MCF 10A (cell line): ENCODE measurements around the gene TAS1R1. TPM values are rescaled to one million over a fixed set of nuclear protein-coding genes. Genes with fewer than 3 reads are reported as not detected.
A peak's percentile ranks its signal among the peaks of the same experiment; 100 is the strongest.

Experiments used
- BruUV-seq: library from RNA; stranded (reverse); fragments of 400-500 nt; replicated peaks from 2 replicates; lab custom pipeline; 2021; lab: Mats Ljungman, UMichigan
- CTCF ChIA-PET: fragments of 300-600 bp; sonication (Branson Sonifier 250); formaldehyde crosslinking; extraction: SDS; loops from one replicate; lab custom pipeline; 2021; ENCODE audit warnings: antibody characterized with exemption, inconsistent platforms; lab: Yijun Ruan, JAX
- POLR2A ChIA-PET: fragments of 300-600, 350-650 bp; sonication (Branson Sonifier 250); formaldehyde crosslinking; extraction: SDS; loops from one replicate; lab custom pipeline; 2020; ENCODE audit warnings: antibody characterized with exemption, inconsistent platforms; lab: Yijun Ruan, JAX
- DNase-seq: peaks from one replicate; pipeline ENCODE4 v3.0.0-alpha.2; 2018; ENCODE audit not compliant: unreplicated experiment
- H3K27ac Mint-ChIP-seq: one replicate; pipeline ENCODE4 v1.8.0; 2022; ENCODE audit warnings: mild to moderate bottlenecking, low read depth, mixed read lengths; ENCODE audit not compliant: unreplicated experiment
- H3K27me3 Mint-ChIP-seq: one replicate; pipeline ENCODE4 v1.8.0; 2022; ENCODE audit warnings: mixed read lengths; ENCODE audit not compliant: insufficient read depth, unreplicated experiment
- H3K36me3 Mint-ChIP-seq: one replicate; pipeline ENCODE4 v1.8.0; 2022; ENCODE audit warnings: mild to moderate bottlenecking, moderate library complexity, mixed read lengths; ENCODE audit not compliant: insufficient read depth, unreplicated experiment
- H3K4me1 Mint-ChIP-seq: one replicate; pipeline ENCODE4 v1.8.0; 2022; ENCODE audit warnings: mixed read lengths; ENCODE audit not compliant: insufficient read depth, unreplicated experiment
- H3K4me3 Mint-ChIP-seq: one replicate; pipeline ENCODE4 v1.8.0; 2022; ENCODE audit warnings: mild to moderate bottlenecking, moderate library complexity, mixed read lengths; ENCODE audit not compliant: unreplicated experiment
- H3K9me3 Mint-ChIP-seq: one replicate; pipeline ENCODE4 v1.8.0; 2022; ENCODE audit warnings: mixed read lengths; ENCODE audit not compliant: unreplicated experiment
- intact Hi-C: fragments of 100-400 bp; cut with micrococcal nuclease; formaldehyde crosslinking; loops from 2 replicates; pipeline ENCODE4 v1.14.1; 2022
- total RNA-seq: library from RNA; stranded (reverse); gene quantifications from 2 replicates; pipeline ENCODE4 v1.2.3, GENCODE V29; 2022
- TF ChIP-seq, protein P1 (sequence below): fragments of 200-600 bp; IDR thresholded peaks from one replicate; pipeline ENCODE4 v1.8.0; 2022; ENCODE audit warnings: antibody characterized with exemption, mild to moderate bottlenecking; ENCODE audit not compliant: unreplicated experiment

The TAS1R1 gene
- total RNA-seq, 1 experiment from 2014 or later: not detected

DNA sequence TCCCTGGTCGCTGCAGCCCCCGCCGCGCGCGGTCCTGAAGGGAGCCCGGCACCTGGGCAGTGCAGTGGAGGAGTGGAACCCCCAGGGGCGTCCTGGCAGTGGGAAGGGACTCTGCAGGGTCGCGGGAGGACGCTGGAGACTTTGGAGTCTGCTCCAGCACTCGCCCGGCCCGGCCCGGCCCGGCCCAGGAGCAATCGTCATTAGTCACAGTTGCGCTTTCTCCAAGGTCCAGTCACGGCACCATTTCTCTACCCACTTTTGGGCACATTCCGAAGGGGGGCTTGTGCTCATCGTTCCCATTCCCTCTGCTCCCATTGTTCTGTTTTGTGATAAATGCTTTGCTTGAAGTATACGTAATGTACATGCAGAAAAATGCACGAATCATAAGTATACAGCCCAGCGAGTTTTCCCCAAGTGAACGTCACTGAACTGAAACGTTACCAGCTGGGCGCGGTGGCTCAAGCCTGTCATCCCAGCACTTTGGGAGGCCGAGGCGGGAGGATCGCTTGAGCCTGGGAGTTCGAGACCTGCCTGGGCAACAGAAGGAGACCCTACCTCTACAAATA is 70.6 kb downstream of the TAS1R1 start:
- peaks cover 8% of the 10 kb centered on the region for H3K4me1 Mint-ChIP-seq
- peak overlapping the region; percentile 84 for H3K4me3 Mint-ChIP-seq
- TF ChIP-seq, protein P1, sequence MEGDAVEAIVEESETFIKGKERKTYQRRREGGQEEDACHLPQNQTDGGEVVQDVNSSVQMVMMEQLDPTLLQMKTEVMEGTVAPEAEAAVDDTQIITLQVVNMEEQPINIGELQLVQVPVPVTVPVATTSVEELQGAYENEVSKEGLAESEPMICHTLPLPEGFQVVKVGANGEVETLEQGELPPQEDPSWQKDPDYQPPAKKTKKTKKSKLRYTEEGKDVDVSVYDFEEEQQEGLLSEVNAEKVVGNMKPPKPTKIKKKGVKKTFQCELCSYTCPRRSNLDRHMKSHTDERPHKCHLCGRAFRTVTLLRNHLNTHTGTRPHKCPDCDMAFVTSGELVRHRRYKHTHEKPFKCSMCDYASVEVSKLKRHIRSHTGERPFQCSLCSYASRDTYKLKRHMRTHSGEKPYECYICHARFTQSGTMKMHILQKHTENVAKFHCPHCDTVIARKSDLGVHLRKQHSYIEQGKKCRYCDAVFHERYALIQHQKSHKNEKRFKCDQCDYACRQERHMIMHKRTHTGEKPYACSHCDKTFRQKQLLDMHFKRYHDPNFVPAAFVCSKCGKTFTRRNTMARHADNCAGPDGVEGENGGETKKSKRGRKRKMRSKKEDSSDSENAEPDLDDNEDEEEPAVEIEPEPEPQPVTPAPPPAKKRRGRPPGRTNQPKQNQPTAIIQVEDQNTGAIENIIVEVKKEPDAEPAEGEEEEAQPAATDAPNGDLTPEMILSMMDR: no peak
- H3K9me3 Mint-ChIP-seq: no peaks in the 10 kb centered on the region
- intact Hi-C loops: no loop called here
- no peaks in the 10 kb centered on the region for H3K27me3 Mint-ChIP-seq
- H3K27ac Mint-ChIP-seq: peak overlapping the region; percentile 82
- BruUV-seq: no TSS peak
- H3K36me3 Mint-ChIP-seq: peaks cover 62% of the 10 kb centered on the region
- peak; percentile 32 for DNase-seq
- ChIA-PET POLR2A (interaction anchor here (0.6 to 2.6 kb wide), 12 partner anchors 10 to 137 kb away, joined by 3 to 13 read pairs (median 3); partner anchors contain the start of genes KLHL21 and ZBTB48), CTCF (no interaction called here)

DNA sequence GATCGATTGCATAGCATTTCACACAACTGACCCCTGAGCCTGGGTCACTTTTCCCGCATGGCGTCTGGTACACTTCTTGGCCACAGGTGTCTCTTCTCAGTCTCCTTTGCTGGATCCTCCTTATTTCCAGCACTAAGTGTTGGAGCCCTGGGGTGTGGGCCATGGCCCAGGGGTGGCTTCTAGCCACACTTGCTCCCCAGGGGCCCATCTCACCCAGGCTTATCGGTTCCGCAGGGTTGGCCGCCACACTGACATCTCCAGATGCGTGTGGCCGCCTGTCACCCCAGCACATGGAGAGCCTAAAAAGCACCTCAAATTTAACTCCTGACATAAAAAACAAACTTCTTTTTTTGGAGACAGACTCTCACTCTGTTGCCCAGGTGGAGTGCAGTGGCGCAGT is 71.9 kb downstream of the TAS1R1 start:
- CTCF ChIA-PET: interaction anchor here (0.9 to 1.3 kb wide), 2 partner anchors 9 to 19 kb away, joined by 3 to 5 read pairs; no protein-coding TSS in a partner anchor
- no peak for DNase-seq
- POLR2A ChIA-PET: interaction anchor here (1.2 to 1.6 kb wide), 4 partner anchors 9 to 138 kb away, joined by 3 to 8 read pairs (median 4); no protein-coding TSS in a partner anchor
- Mint-ChIP-seq H3K27me3 (no peaks in the 10 kb centered on the region), H3K9me3 (no peaks in the 10 kb centered on the region), H3K27ac (peak overlapping the region; percentile 82), H3K36me3 (peaks cover 58% of the 10 kb centered on the region), H3K4me1 (peaks cover 8% of the 10 kb centered on the region), H3K4me3 (peak overlapping the region; percentile 84)
- no TSS peak for BruUV-seq
- intact Hi-C loops: no loop called here
- TF ChIP-seq, protein P1: no peak

DNA sequence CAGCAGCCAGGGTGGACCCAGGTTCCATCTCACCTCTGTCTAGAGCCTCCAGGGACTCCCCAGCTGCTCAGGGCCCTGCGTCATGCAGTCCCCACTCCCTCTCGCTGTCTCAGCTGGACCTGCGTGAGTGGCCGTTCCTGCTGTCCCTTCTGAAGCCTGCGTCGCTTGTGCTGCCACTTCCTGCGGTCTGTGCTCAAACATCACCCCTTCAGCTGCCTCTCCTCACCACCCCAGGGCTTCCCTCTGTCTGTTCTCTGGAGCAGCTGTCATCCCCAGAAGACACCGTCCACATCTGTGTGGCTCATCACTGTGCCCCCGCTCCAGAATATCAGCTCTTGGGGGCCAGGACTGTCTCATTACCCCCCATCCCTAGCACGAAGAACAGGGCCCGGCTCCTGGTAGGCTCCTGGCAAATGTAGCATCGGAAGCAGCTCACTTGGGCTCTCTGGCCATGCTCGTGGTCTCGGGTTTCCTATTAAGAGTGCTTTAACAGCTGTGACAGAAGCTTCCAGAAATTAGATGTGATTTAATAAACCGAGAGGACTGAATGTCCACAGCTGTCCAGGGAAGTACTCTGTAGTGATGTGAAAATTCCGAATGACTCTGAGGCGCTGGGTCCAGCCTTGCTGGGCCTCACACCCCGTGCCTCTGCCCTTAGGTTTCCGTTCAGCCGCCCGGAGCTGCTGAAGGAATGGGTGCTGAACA is 72.9 kb downstream of the TAS1R1 start:
- ChIA-PET CTCF (interaction anchor here (1.0 to 1.3 kb wide), 4 partner anchors 10 to 189 kb away, joined by 3 to 5 read pairs (median 4); partner anchors contain the start of genes NOL9 and TAS1R1), POLR2A (no interaction called here)
- BruUV-seq: no TSS peak
- H3K4me3 Mint-ChIP-seq: peak overlapping the region; percentile 84
- TF ChIP-seq, protein P1: no peak
- DNase-seq: no peak
- no peak overlapping the region for H3K27ac Mint-ChIP-seq
- no peaks in the 10 kb centered on the region for H3K27me3 Mint-ChIP-seq
- peaks cover 8% of the 10 kb centered on the region for H3K4me1 Mint-ChIP-seq
- H3K36me3 Mint-ChIP-seq: peaks cover 55% of the 10 kb centered on the region
- no peaks in the 10 kb centered on the region for H3K9me3 Mint-ChIP-seq
- intact Hi-C loops: no loop called here

DNA sequence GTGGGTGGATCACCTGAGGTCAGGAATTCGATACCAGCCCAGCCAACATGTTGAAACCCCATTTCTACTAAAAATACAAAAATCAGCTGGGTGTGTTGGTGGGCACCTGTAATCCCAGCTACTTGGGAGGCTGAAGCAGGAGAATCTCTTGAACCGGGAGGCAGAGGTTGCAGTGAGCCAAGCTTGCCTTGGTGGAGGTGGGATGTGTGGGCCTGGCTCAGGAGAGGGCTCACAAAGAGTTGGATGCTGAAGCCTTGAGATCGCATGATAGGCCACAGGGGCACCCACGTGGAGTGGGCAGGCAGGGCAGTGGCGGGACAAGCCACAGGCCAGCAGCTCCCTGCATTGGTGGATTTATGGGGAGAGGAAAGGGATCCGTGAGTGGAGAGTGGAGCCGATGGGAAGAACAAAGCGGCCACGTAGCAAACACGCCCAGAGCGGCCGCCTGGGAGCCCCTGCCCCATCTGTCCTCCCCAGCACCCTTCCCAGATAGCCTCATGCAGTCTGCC is 73.9 kb downstream of the TAS1R1 start:
- H3K9me3 Mint-ChIP-seq: no peaks in the 10 kb centered on the region
- peaks cover 8% of the 10 kb centered on the region for H3K4me1 Mint-ChIP-seq
- H3K27ac Mint-ChIP-seq: peak overlapping the region; percentile 49
- TF ChIP-seq, protein P1: no peak
- ChIA-PET CTCF (interaction anchor here (0.9 to 1.1 kb wide), 3 partner anchors 11 to 190 kb away, joined by 3 to 4 read pairs (median 4); no protein-coding TSS in a partner anchor), POLR2A (interaction anchor here (0.6 to 1.4 kb wide), 2 partner anchors 9 to 13 kb away, joined by 3 to 5 read pairs; no protein-coding TSS in a partner anchor)
- H3K36me3 Mint-ChIP-seq: peaks cover 58% of the 10 kb centered on the region
- no TSS peak for BruUV-seq
- intact Hi-C loops: no loop called here
- H3K4me3 Mint-ChIP-seq: no peak overlapping the region
- DNase-seq: no peak
- H3K27me3 Mint-ChIP-seq: no peaks in the 10 kb centered on the region
